GM12892 (cell line): ENCODE data around the gene ACAA1.

ENCODE experiments used
- POLR2A ChIP-seq: IDR thresholded peaks from 2 replicates; pipeline ENCODE4 v1.6.1; 2011; ENCODE audit warnings: low read depth, low read length, control low read depth
- POLR2AphosphoS5 ChIP-seq: IDR thresholded peaks from 2 replicates; pipeline ENCODE4 v1.6.1; 2011; ENCODE audit warnings: low read depth, low read length, control low read depth
- TAF1 ChIP-seq: IDR thresholded peaks from 2 replicates; pipeline ENCODE4 v1.6.1; 2011; ENCODE audit warnings: low read depth, mild to moderate bottlenecking, control low read depth, low read length, borderline replicate concordance

GRCh38 chr3:38121451-38121831 is 15.5 kb downstream of the ACAA1 start:
- no peak for TF ChIP-seq POLR2A
- no peak for TF ChIP-seq POLR2AphosphoS5
- no peak for TF ChIP-seq TAF1
